GM19324 (cell line): ENCODE results near the gene CHMP4A.
A peak's percentile ranks its signal among the peaks of the same experiment; 100 is the strongest.

Source experiments
- ATAC-seq: cut with Tn5 transposase; IDR thresholded peaks from one replicate; pipeline ENCODE4 v1.9.1; 2021; ENCODE audit warnings: mild to moderate bottlenecking, moderate library complexity; ENCODE audit not compliant: unreplicated experiment, low FRiP score

The CHMP4A gene, protein sequence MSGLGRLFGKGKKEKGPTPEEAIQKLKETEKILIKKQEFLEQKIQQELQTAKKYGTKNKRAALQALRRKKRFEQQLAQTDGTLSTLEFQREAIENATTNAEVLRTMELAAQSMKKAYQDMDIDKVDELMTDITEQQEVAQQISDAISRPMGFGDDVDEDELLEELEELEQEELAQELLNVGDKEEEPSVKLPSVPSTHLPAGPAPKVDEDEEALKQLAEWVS

DNA sequence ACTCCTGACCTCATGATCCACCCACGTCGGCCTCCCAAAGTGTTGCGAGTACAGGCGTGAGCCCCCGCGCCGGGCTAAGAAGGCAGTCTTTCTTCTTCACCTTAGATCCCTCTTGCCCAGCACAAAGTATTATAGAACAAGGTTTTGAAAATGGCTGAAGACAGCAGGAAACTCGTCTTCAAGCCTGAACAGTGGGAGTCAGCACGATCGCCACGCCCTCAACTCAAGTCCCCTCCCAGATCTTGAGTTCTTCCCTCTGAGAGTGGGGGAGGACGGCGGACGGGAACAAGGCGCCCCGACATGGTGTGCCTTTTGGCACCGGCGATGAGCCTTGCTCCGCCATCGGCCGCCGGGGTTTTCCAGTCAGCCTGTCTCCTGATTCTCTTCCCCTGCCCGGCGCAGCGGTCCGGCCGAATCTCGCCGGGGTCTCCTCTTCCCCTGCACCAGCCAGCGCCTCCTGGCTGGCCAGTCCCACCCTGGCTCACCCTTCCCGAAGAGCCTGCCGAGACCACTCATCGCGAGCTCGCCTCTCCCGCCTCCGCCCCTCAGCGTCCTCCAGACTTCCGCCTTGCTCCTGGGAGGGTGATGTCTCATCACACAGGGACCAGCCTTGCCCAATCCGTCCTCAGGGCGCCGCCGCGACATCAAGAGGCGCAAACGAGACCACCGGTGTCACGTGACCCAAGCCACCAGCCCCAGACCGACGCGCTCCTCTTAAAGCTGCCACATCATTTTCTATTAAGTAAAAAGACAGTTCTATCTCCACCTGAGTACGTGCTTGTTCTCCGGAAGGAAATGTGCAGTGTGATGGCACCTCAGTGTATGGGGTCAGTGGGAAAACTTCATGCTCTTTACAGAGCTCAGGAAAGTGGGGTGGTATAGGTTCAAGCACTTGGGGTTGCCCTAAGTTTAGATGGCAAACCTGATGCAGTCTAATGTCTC, at the start of gene CHMP4A:
CHMP4A (minus strand) TSS at position 565 of the 942 bp plus-strand sequence; CDS start at position 516, 49 bp downstream.
- ATAC-seq = peak; percentile 78

DNA sequence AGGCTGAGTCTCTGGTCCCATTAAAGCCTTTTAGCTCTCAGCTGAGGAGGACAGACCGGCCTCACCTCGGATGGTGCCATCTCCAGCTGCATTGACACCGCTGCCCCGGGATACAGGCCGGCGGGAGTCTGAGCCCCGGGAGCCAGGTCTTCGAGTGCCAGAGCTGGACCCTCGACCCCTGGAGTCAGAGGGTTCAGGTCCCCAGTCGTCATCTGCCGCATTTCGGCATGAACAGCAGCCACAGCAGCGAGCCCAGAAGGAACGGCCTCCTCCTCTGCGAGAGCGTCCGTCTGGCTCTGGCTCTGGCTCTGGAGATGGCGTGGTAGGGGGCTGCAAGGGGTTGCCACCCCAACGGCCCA, 48.7 kb upstream of the CHMP4A start:
- no peak for ATAC-seq

DNA sequence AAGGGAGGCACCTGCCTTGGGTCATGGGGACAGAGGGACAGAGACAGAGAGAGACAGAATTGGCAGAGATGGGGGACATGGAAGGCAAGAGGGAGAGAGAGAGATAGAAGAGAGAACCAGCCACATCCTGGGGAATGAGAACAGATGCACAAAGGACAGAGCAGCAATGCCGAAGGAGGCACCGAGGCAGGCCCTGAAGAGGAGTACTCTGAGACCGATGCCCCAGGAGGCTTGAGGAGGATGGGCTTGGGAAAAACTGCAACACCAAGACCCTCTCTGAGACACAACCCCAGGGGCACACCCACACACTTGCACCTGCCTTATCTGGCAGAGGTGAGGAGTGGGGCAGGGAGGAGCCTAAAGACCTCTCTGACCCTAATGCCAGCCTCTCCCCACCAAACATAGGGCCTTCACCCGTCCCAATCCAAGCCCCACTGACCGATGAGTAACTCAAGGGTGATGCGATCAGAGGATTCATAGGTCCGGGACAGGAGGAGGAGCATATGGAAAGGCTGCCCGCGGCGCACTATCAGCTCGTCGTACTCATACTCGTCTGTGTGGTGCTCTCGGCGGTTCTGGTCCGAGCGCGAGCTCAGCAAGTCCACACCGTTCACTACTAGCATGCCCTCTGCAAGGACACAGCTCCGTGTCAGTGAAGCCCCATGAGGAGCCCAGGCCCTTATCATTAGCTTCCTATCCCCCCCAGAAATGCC, 48.1 kb upstream of the CHMP4A start:
- ATAC-seq = no peak

DNA sequence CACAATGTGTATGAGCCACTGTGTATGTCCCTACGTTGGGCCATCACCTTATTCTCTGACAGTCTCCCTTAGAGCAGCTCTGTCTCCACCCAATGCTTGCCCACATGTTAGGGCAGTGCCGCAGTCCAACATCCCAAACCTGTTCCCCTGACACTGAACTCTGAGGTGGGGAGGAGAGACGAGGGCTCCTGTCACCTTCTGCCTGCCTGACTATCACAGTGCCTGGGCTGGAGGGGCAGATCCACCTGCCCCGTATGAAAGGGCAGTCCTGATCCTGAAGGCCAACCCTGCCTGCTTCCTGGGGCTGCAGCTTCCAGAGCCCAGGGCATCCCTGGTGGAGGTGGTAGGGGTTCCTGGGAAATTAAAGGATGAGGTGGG, 47.5 kb upstream of the CHMP4A start:
- no peak for ATAC-seq

DNA sequence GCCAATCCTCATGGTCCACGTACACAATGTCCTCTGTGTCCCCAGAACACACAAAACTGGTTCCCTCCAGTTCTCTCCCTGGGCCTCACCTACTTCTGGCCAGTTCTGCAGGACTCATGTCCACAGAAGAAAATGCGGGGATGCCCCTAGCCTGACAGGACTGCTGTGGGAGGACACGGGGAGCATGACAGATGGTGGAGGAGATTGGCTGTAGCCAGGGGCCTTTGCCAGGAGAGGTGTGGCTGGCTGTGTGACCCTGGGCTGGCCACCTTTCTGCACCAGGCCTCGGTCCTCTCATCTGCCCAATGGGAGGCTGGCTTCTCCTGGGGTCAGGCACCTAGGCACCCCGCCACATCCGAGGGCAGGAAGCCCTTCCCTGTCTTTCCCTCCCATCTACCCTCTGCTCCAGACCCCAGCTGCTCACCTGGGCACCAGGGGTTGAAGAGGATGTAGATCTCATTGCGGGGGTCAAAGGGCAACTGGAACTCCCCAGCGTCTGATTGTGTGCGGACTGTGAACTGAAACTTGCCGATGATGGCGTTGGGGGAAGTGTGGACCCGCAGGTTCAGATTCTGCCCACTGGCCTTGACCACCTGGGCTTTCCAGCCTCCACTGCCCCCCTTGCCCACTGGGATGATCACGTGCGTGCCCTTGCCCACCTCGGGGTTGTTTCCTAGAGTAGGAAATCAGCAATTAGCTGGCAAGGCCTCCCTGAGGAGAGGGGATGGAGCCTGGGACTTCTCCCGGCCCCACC, 46.9 kb upstream of the CHMP4A start:
- no peak for ATAC-seq

DNA sequence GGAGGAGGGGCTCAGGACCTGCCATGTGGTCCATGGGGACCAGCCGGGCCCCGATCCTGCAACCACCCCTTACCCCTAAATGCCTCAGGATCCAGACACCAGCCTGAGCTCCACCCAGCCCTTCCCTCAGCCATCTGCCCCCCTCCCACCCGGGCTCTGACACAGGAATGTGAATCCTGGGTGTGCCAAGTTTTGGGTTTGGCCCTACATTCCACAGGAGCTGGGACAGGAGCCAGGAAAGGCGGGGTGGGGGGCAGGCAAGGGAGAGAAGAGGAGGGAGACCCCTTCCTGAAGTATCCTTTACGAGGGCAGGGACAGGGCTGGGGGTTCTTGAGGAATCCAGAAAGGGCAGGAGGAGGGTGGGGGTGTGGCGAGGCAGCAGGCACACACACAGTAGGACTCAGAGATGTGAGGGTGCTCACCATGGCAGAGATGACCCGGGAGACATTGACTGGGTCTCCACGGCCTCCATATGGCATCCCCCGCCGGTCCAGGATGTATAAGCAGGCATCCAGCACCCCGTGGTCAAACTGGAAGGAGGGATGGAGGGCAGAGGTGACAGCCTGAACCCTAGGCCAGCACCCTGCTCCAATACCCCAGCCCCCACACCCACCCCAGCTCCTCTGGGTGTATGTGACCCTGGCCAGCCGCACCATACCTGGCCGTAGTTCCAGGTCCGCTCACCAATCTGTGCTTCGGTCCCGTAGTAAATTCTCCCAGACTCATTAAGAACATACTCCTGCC, 46.2 kb upstream of the CHMP4A start:
- ATAC-seq = no peak

DNA sequence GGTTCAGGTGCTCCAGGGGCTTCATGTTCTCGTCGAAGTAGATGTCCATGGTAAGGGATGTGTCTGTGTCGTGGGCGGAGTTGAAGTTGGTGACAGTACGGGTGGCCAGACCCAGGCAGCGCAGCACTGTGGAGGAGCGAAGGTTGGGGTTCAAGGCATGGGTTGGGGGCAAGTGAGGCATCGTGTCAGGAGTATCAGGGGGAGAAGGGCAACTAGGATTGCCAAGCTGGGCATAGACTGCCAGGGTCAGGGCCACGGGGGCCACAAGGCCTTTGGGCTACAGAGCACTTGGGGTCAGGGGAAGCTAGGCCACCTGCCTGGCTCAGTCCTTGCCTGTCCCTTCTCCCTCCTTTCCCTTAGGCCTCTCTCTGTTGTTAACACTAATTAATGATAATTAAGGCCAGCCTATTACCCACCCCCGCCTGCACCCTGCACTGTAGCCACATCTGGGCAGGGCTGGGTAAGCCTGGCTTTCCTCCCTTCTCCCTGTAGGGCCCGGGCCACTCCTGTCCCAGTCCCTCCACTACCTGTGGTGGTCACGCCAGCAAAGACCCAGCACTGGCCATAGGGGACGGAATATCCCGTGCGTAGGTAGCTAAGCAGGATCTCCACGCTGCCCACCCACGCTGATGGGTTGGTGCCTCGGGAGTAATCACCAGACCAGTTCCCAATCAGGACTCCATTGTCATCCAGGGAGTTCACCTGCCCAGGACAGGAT, 45.4 kb upstream of the CHMP4A start:
- ATAC-seq = no peak

DNA sequence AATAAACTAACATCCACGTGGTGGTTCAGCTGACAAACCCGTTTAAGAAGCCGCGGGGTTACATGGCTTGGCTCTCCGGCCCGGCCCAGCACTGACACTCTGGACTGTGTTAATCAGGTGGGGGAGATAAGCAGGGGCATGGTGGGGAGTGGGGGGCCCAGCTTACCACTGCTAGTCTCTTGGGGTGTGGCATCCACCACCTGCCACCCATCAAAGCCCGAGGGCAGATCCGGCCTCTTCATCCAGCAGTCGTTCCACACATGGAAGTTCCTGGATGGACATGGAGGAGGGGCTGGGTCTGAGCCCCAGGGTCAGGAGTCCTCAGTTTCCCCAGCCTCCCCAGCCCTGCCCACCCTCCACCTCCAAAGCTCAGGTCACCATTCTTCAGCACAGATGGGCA, 44.8 kb upstream of the CHMP4A start:
- no peak for ATAC-seq

DNA sequence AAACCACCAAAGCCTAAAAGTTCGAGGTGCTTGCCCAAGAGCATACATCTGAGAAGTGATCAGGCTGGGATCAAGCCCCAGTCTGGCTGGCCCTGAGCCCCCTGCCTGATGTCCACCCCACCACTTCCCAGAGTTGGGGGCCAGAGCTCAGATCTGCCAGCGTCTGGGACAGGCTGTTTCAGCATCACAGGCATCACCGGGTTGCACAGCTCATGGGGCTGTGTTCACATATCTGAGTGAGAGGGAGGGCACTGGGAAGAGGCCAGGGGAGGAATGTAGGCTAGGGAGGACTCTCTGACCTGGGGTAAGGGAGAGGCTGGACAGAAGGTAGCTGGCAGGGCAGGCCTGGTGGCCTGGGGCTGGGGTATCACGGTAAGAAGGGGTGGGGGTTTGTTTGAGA, 43.7 kb upstream of the CHMP4A start:
- no peak for ATAC-seq

DNA sequence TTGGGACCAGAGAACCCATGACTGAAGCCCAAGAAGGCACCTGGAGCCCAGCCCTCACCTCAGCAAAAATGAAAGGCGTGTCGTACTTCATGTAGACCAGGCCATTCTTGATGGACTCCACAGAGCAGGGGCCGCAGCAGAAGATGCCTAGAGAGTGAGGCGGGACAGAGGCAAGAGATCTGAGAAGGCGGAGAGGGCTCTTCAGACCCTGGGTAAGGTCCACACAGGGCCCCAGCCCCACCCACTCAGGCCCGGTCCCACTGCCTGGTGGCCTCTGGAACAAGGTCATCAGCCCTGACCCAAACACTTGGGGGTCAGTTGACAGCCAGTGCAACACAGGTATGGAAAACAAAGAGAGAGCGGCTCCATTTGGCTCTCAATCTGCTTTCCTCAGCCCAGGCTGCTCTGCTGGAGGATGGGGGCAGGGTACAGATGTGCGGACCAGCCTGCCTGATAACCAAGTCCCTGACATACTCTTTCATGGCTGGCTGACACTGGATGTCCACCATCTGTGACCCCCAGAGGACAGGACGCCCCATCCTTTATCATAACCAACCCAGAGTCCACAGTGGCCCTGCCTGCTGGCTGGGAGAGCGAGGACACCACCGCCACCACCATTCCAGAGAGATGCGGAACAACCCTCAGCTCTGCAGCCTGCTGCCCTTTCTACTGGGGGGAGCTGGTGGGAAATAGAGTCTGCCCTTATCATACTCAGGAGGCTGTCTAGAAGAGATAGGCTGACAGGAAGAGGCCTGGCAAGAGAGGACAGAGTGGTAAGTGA, 42.8 kb upstream of the CHMP4A start:
- ATAC-seq = no peak

DNA sequence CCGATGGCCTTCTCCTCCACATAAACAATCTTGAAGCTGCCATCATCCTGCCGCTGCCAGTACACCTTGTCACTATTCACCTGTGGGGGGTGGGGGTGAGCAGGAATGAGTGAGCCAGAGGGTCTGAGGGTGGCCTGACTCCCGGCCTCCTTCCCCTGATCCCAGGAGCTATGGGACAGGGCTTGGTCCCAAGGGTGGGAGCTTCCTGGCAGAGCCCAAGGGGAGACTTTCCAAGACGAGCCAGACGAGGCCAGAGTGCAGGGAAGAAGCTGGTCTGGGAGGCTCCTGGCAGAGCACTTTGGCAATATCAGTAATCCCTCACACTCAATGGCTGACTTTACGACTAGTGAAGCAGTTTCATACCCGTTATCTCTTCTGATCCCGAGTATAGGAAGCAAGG, 42.1 kb upstream of the CHMP4A start:
- ATAC-seq = no peak

DNA sequence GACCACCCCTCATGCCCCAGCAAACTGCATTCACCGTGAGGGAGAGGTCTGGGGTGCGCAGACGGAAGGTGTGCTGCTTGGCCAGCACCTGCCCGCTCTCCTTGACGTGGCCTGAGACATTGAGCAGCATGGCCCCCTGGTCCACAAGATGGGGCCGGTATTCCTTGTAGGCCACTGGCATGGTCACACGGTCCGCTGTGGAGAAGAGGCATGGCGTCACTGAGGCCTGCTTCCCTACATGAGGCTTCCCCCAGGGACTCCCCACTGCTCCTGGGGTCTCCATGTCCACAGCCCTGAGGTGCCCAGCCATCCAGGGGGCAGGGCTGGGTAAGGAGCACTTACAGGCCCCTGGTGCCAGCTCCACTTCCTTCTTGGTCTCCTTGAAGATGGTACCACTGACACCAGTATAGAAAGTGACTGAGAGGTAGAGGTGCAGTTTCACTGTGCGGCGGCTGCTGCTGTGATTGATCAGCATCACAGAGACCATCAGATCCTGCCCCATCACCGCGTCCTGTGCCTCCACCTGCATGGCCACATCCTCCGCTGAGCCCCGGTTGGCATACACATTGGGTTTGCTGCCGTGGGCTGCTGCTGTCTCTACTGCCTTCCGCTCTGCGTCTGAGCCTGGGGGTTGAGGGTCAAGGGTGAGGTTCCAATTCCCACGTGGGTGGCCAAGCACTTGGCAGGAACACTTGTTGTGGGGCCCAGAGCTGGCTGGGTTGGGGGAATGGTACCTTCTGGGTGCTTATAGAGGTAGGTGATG, 41.5 kb upstream of the CHMP4A start:
- no peak for ATAC-seq

DNA sequence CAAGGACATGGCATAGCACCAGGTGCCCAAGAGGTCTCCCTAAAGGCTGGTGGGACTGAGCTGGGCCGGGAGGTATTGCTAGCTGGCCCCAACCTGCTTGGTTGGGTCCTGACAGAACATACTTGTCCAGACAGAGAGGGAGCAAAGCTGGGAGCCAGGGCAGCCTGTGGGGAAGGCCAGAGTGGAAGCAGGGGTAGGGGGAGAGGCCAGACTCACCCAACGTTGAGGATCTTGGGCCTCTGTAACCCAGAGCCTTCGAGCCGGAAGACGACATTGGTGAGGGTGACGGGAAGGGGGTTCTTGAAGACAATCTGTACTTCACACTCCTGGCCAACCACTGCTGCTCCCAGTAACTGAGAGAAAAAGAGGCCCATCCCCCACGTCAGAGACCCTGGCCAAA, 40.6 kb upstream of the CHMP4A start:
- ATAC-seq = no peak

DNA sequence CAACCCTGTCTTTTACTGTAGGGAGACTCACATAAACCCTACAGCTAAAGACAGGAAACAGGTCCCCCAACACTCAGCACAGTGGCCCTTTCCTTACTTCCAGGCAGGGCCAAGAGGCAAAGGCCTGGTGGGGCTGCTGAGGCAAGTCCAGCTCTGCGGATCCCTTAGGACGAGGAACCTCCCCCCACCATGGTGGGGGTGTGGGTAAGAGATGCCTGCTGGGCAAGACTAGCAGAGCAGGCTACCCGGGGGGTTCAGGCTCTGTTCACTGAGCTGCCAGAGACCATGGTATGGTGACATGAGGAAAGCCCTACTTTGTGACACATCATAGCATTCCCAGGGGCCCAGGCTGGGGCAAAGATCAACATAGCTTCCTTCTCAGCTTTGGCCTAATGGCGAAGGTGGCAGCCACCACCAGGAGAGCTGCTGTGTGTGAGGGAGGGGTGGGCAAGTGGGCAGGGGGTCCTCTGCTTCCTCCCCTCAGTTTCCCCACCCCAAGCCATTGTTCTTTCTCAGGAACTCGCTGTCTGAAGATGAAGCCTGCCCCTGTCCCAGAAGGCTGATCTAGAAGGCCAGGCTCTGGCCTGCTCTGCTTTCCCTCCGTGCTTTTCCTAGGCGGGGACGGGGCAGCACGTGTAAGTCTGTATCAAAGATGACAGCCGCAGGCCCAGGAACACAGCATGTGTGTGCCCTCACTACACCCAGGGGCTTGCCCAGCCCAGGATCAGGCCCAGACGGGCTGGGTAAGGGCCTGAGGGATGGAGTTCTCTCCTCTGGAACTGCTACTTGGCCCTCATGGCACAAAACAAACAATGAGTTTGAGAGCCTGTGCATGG, 39.2 kb upstream of the CHMP4A start:
- no peak for ATAC-seq

DNA sequence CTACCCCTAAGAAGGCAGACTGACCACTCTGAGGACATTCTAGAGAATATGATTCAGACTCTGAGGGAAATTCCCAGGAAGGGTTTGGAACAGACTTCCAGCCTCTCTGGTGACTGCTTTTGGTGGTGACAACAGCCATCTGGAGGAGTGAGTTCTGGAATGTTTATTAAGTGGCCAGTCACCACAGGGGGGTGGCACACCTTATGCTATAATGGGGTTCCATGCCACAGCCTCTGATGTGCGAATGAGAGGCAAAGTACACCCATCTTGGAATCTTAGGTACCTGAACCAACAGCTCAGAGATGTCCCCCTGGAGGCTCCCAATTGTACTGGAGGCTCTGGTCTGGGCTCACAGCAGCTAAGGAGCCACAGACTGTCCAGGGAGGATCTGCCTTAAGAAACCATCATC, 38.6 kb upstream of the CHMP4A start:
- no peak for ATAC-seq

DNA sequence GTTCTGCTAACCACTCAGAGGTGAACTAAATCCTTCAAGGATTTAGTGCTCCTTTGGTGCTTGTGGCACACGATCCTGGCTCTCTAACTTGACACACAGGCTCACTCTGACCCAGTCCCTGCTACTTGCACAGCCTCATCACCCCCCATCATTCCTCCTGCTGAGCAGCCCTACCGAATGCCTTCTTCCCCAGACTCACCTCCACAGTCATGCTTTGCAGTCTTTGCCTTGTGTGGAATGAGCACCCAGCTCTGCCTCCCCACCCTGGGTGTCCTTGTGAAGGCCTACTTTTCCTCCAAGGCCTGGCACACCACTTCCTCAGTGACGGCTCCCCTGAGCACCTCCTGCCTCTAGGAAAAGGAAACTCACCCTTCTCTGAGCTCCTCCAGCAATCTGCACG, 37.1 kb upstream of the CHMP4A start:
- no peak for ATAC-seq
